ENCODE measurements around the gene COX4I2.
"Not testable (repeated sequence)": the region's sequence is repeated elsewhere in the genome, so short reads cannot be mapped to it uniquely, and the experiment has no call there.

The COX4I2 gene

DNA sequence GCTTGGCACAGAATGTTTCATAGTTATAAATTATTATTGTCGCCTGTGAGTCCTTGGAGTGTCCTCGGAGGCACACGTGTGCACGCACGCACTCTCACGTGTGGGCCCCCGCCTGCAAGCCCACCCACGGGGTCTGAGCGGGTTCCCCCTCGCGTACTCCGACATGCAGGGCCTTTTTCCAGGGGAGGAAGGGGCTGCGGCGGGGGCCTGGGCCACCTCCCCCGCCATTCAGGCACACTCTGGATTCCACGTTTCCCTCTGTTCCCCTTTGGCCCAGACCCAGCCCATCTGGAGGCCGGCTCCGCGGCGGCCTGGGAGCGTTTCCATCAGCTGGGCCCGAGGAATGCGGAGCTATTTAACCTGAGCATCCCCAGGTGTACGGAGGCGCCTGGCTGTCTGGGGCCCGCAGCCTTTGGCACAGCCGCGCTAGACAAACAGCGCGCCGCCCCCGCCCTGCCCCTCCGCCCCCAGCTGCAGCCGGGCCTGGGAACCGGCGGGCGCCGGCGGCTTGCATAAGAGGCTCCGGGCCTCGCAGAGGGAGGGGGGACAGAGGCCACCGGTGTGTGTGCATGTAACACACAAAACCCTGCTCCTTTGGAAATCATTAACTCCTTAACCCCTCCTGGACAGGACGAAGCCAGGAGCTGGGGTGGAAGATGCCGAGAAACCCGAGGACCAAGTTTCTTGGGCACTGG lies 29.3 kb upstream of the COX4I2 start:
- DNase-seq = no peak

DNA sequence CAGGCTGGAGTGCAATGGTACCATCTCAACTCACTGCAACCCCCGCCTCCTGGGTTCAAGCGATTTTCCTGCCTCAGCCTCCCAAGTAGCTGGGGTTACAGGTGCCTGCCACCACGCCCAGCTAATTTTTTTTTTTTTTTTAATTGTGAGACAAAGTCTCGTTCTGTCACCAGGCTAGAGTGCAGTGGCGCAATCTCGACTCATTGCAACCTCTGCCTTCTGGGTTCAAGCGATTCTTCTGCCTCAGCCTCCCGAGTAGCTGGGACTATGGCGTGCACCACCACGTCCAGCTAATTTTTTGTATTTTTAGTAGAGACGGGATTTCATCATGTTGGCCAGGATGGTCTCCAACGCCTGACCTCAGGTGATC lies 25.5 kb upstream of the COX4I2 start:
- not testable (repeated sequence) for DNase-seq

DNA sequence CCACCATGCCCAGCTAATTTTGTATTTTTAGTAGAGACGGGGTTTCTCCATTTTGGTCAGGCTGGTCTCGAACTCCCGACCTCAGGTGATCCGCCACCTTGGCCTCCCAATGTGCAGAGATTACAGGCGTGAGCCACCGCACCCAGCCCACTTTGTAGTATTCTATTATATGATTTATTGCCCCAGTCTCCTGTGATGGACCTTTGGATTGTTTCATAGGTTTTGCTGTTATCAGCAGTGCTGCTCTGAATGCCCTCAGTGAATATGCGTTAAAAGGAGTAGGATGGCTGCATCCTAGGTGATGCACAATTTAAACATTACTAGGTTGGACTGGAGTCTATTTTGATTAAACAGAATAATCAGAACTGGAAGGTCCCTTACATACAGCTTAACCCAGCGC lies 22.3 kb upstream of the COX4I2 start:
- no peak for DNase-seq

DNA sequence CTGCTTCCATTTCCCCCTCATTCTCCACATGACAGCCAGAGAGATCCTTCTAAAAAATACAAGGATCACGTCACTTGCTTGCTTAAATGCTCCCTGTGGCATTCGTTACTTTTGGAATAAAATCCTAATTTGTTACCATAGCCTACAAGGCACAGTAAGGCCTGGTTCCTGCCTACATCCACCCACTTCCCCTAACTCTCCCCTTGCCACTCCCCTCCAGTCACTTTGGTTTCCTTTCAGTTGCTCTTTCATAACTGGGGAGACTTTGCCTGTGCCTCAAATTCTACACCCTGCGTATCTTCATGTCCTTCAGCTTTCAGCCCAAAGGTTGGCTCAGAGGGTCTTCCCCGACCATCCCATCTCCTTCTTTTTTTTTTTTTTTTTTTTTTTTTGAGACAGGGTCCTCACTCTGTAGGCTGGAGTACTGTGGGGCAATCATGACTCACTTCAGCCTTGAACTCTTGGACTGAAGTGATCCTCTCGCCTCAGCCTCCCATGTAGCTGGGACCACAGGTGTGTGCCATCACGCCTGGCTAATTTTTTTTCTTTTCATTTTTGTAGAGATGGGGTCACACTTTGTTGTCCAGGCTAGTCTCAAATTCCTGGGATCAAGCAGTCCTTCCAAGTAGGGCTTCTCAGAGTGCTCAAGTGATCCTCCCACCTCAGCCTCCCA lies 20.1 kb upstream of the COX4I2 start:
- no peak for DNase-seq

DNA sequence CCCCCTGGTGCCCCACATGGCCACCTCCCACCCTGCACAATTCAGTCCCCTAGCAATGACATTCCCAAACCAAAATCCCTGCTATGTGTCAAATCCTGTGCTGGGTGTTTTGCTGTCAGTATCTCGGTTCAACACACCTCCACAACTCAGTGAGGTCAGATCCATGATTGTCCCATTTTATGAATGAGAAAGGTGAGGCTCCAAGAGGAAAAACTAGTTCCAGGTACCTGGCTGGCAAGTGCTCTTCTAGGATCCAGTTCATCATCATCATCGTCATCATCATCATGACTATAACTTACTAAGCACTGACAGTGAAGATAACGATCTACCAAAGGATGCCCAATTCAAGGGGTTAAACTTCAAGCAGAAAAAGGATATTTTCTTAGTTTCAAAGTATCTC lies 17.5 kb upstream of the COX4I2 start:
- DNase-seq = no peak

DNA sequence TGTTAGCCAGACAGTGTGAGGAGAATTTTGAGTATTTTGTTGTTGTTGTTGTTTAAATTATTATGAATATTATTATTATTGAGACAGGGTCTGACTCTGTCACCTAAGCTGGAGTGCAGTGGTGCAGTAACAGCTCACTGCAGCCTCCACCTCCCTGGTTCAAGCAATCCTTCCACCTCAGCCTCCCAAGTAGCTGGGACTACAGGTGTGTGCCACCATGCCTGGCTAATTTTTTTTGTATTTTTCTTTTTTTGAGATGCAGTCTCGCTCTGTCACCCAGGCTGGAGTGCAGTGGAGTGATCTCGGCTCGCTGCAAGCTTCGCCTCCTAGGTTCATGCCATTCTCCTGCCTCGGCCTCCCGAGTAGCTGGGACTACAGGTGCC lies 14.6 kb upstream of the COX4I2 start:
- not testable (repeated sequence) for DNase-seq

DNA sequence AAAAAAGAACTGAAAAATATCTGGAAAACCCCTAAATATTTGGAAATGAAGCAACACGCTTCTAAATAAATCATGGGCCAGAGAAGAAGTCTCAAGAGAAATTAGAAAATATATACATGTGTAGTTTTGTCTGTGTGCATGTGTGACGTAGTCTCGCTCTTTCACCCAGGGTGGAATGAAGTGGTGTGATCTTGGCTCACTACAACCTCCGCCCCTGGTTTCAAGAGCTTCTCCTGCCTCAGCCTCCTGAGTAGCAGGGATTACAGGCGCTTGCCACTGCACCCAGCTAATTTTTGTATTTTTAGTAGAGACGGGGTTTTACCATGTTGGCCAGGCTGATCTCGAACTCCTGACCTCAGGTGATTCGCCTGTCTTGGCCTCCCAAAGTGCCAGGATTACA lies 11.2 kb upstream of the COX4I2 start:
- not testable (repeated sequence) for DNase-seq

DNA sequence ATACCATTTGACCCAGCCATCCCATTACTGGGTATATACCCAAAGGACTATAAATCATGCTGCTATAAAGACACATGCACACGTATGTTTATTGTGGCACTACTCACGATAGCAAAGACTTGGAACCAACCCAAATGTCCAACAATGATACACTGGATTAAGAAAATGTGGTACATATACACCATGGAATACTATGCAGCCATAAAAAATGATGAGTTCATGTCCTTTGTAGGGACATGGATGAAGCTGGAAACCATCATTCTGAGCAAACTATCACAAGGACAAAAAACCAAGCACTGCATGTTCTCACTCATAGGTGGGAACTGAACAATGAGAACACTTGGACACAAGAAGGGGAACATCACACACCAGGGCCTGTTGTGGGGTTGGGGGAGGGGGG lies 9.7 kb upstream of the COX4I2 start:
- not testable (repeated sequence) for DNase-seq

DNA sequence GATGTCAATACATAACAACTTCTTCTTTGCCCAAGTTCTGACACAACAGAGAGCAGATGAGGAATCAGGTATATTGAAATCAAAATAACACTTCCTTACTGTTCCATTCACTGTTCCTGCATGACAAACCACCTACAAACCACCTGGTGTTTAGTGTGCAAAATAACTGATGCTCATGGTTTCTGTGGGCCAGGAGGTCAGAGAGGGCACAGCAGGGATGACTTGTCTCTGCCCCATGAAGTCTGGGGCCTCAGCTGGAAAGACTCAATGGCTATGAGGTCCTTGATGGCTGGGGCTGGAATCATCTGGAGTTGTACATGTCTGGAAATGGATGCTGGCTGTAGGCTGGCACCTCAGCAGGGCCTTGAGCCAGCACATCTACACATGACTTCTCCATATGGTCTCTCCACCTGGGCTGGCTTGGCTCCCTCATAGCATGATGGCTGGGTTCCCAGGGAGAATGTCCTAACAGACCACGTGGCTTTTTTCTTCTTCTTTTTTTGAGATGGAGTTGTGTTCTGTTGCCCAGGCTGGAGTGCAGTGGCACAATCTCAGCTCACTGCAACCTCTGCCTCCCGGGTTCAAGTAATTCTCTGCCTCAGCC lies 7.4 kb upstream of the COX4I2 start:
- DNase-seq = no peak

DNA sequence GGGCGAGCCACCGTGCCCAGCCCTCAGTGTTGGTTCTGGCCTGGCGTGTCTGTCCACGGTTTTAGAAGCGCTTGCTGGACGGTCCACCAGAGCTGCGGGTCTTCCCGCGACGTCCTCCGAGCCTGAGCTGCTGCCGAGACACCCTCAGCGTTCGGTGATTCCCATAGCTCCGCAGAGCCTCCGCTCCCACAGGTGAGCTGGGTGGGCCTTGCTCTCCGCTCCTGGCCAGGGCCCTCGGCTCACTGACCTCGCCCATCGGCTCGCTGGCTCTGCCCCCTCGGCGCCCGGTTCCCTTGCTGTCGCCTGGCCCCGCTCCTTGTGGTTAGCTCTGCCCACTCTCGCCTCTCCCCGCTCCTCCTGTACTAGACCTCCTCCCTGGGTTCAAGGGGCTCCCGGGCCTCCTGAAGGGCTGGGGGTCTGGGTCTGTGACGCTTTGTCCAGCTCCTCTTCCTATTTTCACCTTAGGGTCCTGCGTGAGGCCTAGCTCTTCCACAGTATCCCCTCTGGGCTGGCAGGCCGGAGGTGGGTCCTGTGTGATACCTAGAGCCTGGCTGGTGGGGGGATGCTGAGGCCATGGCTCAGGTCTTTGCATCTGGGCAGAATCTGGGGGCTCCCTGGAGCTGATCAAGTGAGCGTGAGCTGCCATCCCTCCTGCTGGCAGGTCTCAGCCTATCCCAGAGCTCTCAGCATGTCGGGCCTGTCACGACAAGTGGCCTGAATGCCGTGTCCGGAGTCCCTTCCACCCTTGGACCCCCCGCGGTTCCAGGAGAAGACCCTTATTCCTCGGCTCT lies 5.0 kb upstream of the COX4I2 start:
- no peak for DNase-seq

DNA sequence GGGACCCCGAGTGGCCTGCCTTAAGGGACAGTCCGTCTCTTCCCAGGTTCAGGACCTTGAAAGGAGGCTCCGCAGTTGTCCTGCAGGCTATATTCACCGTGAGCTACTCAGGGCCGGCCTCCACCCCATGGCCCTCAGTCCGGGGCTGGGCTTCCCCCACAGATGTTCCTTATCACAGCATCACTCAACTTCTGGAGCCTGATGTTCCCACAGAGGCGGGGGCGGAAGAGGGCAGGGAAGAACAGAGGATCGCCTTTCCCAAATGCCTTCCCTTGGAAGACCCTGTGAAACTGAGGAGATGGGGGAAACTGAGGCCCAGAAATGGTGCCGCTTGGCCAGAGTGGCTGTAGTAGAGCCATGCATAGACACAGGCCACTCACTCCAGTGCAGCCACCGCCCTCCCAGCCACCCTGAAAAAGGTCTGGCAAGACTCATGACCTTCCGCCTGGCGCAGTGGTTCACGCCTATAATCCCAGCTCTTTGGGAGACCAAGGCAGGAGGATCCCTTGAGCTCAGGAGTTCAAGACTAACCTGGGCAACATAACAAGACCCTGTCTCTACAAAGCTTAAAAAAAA lies 4.3 kb upstream of the COX4I2 start:
- DNase-seq = no peak

DNA sequence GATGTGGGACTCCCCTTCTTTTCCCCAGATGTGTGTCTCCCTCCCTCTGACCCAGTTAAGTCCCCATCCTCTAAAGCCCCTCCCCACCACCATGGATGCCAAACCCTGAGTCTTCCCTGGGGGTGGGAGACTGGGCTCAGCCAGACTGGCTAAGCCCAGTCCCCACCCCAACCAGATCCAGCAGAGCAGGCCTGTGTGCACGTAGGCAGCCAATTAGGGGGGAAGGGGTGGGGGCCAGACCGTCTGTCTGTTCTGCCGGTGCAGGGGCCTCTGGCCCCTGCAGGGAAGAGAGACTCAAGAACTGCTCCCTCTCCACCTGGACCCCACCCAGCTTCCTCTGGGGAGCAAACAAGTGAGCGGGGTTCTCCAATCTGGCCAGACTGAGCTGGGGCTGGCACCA lies 605 bp downstream of the COX4I2 start:
- no peak for DNase-seq

DNA sequence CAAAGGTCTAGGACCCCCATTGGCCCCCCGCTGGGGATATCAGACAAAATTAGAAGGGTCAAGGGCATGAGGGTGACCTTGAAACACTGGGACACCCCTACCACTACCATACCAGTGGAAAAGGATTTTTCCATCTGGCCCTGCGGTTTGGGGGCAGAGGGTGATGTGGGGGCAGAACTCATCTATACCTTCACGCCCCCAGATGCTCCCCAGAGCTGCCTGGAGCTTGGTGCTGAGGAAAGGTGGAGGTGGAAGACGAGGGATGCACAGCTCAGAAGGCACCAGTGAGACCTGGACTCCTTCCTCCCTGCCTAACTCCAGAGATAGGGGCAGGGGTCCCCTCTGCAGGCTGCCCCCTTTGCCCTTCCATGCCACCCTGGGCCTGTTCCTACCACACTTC lies 1.1 kb downstream of the COX4I2 start:
- no peak for DNase-seq

DNA sequence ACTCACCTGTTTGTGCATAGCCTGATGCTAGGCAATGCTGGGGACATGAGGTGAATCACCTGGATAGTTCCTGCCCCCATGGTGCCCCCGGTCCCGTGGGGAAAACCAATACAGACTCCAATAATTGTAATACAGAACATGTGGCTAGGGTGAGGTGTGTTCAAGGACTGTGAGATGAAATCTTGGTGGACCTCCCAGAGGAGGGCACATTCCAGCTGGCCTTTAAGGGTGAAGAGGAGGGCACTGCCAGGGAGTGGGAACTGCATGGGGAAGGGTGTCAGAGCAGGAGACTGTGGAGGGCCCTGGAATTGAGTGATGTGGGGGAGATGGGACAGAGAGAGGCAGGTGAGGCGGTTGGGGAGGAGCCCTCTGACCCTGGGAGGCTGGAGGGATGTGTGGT lies 2.5 kb downstream of the COX4I2 start:
- no peak for DNase-seq

DNA sequence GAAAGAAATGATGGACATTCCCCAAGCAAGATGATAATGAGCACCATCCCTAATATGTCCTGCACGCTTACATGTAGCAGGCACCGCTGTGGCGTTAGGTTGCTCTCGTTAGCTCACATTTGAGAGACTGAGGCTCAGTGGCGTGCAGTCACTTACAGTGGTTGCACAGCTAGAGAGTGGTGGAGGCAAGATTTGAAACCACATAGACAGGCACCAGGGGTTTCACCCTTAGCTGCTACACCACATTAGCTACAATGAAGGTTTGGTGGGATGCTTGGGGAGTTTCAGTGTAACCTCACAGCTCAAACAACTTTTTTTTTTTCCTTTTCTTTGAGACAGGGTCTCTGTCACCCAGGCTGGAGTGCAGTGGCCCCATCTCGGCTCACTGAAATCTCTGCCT lies 3.7 kb downstream of the COX4I2 start:
- no peak for DNase-seq

DNA sequence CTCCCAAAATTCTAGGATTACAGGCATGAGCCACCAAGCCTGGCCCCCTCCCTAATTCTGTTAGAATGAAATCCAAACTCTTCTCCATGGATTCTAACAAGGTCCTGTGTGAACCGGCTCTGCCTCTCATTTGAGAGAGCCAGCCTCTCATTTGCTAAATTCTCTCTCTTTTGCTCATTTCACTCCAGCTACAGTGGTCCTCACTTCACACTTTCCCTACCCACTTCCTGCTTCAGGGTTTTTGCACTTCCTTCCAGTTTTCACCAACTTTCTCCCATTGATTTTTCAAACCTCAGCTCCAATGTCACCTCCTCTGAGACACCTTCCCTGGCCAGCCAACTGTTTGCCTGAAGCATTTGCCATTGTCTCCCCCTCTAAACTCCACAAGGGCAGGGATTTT lies 5.1 kb downstream of the COX4I2 start:
- no peak for DNase-seq

DNA sequence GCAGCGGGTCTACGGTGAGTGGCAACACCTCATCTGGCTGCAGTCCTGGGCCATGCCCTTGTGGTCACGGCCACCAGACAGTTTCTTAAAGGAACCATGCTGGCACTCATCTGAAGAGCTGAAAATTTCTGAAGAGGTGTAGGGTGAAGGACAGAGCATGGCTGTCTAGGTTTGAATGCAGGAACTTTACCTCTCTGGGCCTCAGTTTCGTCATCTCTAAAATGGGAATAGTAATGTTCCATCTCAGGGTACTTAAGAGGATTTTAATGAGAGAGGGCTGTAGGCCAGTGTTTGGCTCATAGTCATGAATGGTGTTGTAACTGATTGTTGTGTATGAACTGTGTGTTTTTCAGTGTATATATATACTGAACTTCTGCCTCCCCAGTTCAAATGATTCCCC lies 5.8 kb downstream of the COX4I2 start:
- no peak for DNase-seq

DNA sequence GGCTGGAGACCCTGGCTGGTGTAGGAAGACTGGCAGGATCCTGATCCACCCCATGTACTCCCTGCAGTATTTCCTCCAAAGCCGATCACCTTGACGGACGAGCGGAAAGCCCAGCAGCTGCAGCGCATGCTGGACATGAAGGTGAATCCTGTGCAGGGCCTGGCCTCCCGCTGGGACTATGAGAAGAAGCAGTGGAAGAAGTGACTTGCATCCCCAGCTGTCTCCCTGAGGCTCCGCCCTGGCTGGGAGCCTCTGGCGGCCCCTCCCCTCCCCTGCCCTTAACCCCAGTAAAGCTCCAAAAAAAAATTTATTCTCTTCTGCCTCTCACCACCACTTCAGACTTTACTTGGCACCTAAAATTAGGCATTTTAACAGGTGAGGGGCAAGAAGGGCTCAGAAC lies 7.0 kb downstream of the COX4I2 start:
- no peak for DNase-seq

DNA sequence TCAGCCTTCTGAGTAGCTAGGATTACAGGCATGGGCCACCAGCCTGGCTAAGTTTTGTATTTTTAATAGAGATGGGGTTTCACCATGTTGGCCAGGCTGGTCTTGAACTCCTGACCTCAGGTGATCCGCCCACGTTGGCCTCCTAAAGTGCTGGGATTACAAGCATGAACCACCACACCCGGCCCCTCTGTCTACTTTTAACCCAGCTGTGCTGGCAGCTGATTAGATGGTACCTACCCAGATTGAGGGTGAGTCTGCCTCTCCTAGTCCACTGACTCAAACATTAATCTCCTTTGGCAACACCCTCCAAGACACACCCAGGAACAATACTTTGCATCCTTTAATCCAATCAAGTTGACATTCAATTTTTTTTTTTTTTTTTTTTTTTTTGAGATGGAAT lies 10.4 kb downstream of the COX4I2 start:
- DNase-seq = not testable (repeated sequence)

DNA sequence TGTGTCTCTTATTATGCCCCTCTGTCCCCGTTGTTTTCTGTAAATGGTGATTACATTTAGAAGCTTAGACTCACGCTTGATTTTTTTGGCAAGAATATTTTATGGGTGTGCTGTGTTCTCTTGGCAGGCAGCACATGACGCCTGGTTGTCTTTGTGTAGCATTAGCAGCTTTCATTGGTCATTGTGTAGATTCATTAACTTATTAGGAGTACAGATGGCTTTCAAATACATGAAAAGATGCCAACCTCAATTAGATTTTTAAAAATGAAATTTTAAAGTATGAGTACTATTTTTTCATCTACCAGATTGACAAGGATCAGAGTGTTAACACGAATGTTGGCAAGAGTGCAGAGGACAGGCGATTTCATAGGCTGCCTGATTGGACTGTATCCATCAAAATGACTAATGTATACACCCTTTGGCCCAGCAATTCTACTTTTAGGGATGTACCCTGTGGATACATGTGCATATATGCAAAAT lies 15.2 kb downstream of the COX4I2 start:
- DNase-seq = no peak

DNA sequence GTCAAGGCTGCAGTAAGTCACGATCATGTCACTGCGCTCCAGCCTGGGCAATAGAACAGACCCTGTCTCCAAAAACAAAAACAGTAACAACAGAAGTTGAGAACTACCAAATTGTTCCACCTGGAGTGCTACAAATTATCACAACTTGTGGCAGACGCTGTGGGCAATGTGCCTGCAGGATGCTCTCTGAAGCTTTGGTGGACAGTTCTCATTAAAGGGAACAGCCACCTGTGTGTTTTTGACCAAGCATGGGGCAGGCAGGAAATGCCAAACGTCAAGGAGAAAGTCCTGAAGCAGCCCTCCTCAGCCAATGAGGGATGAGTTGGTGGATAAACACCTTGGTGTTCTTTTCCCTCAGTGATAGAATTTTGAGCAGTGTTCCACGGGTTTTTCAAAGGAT lies 15.8 kb downstream of the COX4I2 start:
- no peak for DNase-seq

DNA sequence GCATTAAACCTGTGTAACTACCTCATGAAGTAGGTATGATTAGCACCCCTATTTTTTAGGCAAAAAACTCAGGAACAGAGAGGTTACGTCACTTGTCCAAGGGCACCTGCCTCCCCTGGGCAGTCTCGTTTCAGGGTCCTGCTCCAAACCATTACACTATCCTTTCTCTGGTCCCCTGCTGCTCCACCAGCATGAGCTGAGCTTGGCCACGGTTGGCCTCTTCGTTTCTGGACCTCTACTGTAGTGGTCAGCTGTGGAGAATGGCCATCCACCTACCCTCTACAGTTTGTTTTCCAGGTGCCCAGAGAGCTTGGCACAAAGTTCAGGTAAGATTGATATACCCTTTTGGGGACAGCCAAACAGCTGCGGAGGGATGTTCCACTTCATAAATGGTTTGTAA lies 16.8 kb downstream of the COX4I2 start:
- no peak for DNase-seq

DNA sequence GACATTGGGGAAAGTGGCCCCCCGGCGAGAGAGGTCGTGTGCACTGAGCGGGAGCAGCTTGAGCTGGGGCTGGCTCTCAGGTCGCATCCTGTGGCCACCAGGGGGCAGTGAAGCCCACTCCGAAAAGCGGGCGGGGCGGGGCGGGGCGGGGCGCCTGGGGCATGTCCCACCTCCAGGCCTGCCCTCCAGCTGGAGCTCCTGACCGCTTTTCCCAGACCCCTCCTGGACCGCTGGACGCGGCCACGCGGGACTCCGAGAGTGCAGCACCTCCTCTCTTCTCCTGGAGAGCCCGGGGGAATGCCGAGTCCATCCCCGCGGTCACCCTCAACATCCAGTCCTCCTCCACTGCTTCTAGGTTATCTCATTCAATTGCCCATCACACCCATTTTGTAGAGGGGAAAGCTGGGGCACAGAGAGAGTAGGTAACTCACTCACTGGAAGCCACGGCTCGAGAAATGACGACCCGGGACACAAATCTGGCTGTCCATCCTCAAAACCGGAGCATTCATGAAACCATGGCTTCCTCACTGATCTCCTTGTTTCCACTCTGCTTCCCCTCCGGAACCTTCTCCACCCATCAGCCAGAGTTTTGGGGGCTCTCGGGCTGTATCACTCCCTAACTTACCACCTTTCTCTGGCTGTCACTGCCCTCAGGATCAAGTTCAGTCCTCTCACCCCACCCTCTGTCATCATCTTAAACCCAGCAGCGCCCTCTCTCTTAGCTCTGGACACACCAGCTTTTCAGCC lies 24.1 kb downstream of the COX4I2 start:
- DNase-seq = peak; percentile 89
